Motor neuron (in vitro differentiated cells): ENCODE results near the gene MAPKBP1. TPM values are rescaled to one million over a fixed set of nuclear protein-coding genes. Genes with fewer than 3 reads are reported as not detected.

Source experiments
- ATAC-seq, 8 experiments: fragments of 200-7000 bp; cut with Tn5 transposase; replicated peaks in 6 of 8; 2 replicates each; pipeline ENCODE4 v1.8.0; 2021; ENCODE audit warnings: mild to moderate bottlenecking in 8 of 8, moderate library complexity in 8 of 8
- H3K27ac ChIP-seq, 2 donors: fragments of 250-450 bp; sonication (Bioruptor Pico); 2 replicates each; pipeline ENCODE4 v1.9.0; 2021; ENCODE audit warnings: antibody characterized with exemption in 2 of 2, mild to moderate bottlenecking in 2 of 2, moderate library complexity in 1 of 2
- H3K4me1 ChIP-seq, 2 donors: fragments of 250-450 bp; sonication (Bioruptor Pico); replicated peaks in 1 of 2; 2 replicates each; pipeline ENCODE4 v1.6.1; 2021; ENCODE audit warnings: antibody characterized with exemption in 2 of 2, mild to moderate bottlenecking in 2 of 2, moderate library complexity in 1 of 2
- H3K4me3 ChIP-seq, 5 donors: fragments of 250-450 bp; sonication (Bioruptor Pico); 2 replicates each; pipeline ENCODE4 v1.9.0; 2021; ENCODE audit warnings: antibody characterized with exemption in 5 of 5, mild to moderate bottlenecking in 5 of 5, moderate library complexity in 4 of 5
- WGBS, 10 experiments: fragments of 450-650 bp; shearing (Covaris generic); methylation state at CpG; one replicate each; pipeline ENCODE4 v1.0.0; 2022; 5-methylcytosine and 5-hydroxymethylcytosine counted together
- in situ Hi-C, 9 experiments: fragments of 400-800 bp; cut with MboI; loops; one replicate each; pipeline ENCODE4 v1.15.0; 2021; ENCODE audit warnings: low sequenced_read_pairs in 9 of 9, low pct_unique_long_range_greater_than_20kb in 2 of 9; ENCODE audit not compliant: unreplicated experiment in 9 of 9
- total RNA-seq, 8 experiments: library from RNA; unstranded; fragments of 300-600 nt; gene quantifications; 2 replicates each; pipeline versions ENCODE4 v1.2.3 to v1.2.4, GENCODE V29; 2022

Gene MAPKBP1
- total RNA-seq, 8 experiments from 2014 or later = 9.9 to 25.8 (median 14.3) TPM

DNA sequence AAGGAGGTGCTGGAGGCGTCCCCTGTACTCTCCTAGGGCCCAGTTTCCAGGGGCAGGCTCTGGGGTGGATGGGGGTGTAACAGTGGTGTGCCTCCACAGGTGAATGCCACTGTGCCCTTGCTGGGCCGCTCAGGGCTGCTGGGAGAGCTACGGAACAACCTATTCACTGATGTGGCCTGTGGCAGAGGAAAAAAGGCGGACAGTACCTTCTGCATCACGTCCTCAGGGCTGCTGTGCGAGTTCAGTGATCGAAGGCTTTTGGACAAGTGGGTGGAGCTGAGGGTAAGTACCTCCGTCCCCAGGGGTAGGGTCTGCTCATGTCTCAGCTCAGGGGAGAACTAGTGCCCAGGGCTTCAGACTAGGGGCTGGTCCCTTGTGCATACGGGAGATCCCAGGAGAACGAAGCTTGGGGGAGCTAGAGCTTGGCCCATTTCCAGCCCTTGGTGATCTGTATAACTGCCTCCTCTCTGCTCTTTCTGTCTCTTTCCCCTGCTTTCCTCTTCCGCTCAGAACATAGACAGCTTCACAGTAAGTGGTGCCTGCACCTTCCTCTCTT, 38.6 kb downstream of the MAPKBP1 start:
- in situ Hi-C loops = loop anchor here in 5 of 9 experiments (10.0 to 25.0 kb wide), 2 partner anchors 251 to 258 kb away; partner anchors contain the start of gene TYRO3 (in 5 of the 5)
- 83 to 100% (median 96%) methylated on average over 1 to 7 of the region's 11 CpGs; no CpG with 5 or more reads in 2 of the 10 experiments for WGBS, 10 experiments
- H3K4me3 ChIP-seq = no peak overlapping the region
- ATAC-seq = no peak
- H3K27ac ChIP-seq = no peak overlapping the region
- no peaks in the 10 kb centered on the region for H3K4me1 ChIP-seq

DNA sequence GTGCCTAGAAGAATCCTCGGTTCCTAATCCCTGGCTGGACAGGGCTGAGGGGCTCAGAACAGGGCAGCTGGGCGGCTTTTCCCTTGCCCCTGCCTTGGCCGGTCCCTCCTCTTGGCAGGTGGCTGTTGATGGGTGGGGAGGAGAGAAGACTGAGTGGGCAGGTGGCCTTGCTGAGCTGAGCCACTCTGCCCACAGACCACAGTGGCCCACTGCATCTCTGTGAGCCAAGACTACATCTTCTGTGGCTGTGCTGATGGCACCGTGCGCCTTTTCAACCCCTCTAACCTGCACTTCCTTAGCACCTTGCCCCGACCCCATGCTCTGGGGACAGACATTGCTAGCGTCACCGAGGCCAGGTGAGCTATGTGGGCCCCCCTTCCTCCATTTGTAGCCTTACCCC, 39.1 kb downstream of the MAPKBP1 start:
- Histone ChIP-seq H3K27ac (no peak overlapping the region), H3K4me3 (no peak overlapping the region), H3K4me1 (no peaks in the 10 kb centered on the region)
- 40 to 100% (median 78%) methylated on average over 1 to 5 of the region's 8 CpGs; no CpG with 5 or more reads in 4 of the 10 experiments for WGBS, 10 experiments
- in situ Hi-C loops = loop anchor here in 5 of 9 experiments (10.0 to 25.0 kb wide), 2 partner anchors 251 to 259 kb away; partner anchors contain the start of gene TYRO3 (in 5 of the 5)
- no peak for ATAC-seq

DNA sequence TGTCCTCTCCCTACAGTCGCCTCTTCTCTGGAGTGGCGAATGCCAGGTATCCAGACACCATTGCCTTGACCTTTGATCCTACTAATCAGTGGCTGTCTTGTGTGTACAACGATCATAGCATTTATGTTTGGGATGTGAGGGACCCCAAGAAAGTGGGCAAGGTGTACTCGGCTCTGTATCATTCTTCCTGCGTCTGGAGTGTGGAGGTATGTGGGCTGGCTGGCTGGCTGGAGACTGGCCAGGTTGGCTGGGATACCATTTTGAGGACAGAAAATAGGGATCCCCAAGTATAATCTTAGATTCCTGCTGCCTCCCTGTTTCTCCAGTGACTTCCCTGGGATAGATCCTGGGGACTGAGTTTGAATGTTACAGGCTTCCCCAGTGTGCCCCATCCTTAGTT, 40.2 kb downstream of the MAPKBP1 start:
- 57 to 100% (median 90%) methylated on average over 1 to 4 of the region's 5 CpGs; no CpG with 5 or more reads in 2 of the 10 experiments for WGBS, 10 experiments
- Histone ChIP-seq H3K27ac (no peak overlapping the region), H3K4me3 (no peak overlapping the region), H3K4me1 (no peaks in the 10 kb centered on the region)
- in situ Hi-C loops = loop anchor here in 5 of 9 experiments (10.0 to 25.0 kb wide), 2 partner anchors 252 to 260 kb away; partner anchors contain the start of gene TYRO3 (in 5 of the 5)
- no peak for ATAC-seq

DNA sequence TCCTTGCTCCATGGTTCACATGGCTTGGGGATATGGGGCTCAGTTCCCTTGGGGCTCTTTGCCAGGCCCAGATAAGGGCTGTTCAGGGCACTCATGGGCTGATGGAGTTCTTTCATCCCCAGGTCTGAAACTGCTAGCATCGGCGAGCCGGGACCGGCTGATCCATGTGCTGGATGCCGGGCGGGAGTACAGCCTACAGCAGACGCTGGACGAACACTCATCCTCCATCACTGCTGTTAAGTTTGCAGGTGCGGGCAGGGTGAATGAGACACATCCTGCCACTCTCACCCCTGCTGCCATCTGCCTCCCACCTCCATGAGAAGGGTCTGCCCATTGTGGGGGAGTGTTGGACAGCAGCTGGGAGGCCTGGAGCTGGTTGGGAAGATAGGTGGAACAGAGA, 42.5 kb downstream of the MAPKBP1 start:
- no peaks in the 10 kb centered on the region for H3K4me1 ChIP-seq
- no peak overlapping the region for H3K27ac ChIP-seq
- 80 to 100% (median 93%) methylated on average over 3 to 9 of the region's 9 CpGs; no CpG with 5 or more reads in 6 of the 10 experiments for WGBS, 10 experiments
- in situ Hi-C loops = loop anchor here in 5 of 9 experiments (10.0 to 25.0 kb wide), 2 partner anchors 254 to 262 kb away; partner anchors contain the start of gene TYRO3 (in 5 of the 5)
- ATAC-seq = no peak
- no peak overlapping the region for H3K4me3 ChIP-seq

DNA sequence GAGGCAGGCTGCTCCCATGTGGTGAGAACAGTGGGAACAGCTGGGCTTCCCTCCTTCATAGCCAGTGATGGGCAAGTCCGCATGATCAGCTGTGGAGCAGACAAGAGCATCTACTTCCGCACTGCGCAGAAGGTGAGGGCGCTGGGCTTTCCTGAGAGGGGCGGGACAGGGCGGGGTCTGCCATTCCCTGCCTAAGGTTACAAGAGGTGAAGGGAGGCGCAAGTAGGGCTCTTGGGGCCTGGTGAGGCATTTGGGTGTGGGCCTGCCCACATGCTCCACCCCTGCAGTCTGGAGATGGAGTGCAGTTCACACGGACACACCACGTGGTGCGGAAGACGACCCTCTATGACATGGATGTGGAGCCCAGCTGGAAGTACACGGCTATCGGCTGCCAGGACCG, 43.0 kb downstream of the MAPKBP1 start:
- 60 to 100% (median 82%) methylated on average over 1 to 7 of the region's 14 CpGs; no CpG with 5 or more reads in 6 of the 10 experiments for WGBS, 10 experiments
- in situ Hi-C loops = loop anchor here in 5 of 9 experiments (10.0 to 25.0 kb wide), 2 partner anchors 255 to 263 kb away; partner anchors contain the start of gene TYRO3 (in 5 of the 5)
- H3K27ac ChIP-seq = no peak overlapping the region
- no peak overlapping the region for H3K4me3 ChIP-seq
- H3K4me1 ChIP-seq = no peaks in the 10 kb centered on the region
- ATAC-seq = no peak

DNA sequence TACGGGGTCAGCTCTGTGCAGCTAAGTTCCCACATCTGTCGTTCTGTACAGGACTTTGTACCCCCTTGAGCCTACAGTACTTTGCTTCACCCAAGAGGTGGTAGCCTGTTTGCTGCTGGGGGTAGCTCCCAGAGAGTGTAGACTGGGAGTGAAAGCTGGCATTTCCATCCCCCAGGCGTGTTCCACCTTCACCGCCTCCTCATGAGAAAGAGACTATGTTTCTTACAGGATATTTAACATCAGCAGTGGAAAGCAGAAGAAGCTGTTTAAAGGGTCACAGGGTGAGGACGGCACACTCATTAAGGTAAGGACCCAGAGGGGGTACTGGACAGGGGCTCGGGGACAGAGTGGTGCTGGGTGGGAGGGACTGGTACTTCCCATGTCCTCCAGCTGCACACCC, 43.5 kb downstream of the MAPKBP1 start:
- H3K4me1 ChIP-seq = no peaks in the 10 kb centered on the region
- H3K27ac ChIP-seq = no peak overlapping the region
- no peak overlapping the region for H3K4me3 ChIP-seq
- ATAC-seq = no peak
- in situ Hi-C loops = loop anchor here in 5 of 9 experiments (10.0 to 25.0 kb wide), 2 partner anchors 255 to 263 kb away; partner anchors contain the start of gene TYRO3 (in 5 of the 5)
- 42% methylated on average over 2 of the region's 6 CpGs; no CpG with 5 or more reads in 9 of the 10 experiments for WGBS, 10 experiments

DNA sequence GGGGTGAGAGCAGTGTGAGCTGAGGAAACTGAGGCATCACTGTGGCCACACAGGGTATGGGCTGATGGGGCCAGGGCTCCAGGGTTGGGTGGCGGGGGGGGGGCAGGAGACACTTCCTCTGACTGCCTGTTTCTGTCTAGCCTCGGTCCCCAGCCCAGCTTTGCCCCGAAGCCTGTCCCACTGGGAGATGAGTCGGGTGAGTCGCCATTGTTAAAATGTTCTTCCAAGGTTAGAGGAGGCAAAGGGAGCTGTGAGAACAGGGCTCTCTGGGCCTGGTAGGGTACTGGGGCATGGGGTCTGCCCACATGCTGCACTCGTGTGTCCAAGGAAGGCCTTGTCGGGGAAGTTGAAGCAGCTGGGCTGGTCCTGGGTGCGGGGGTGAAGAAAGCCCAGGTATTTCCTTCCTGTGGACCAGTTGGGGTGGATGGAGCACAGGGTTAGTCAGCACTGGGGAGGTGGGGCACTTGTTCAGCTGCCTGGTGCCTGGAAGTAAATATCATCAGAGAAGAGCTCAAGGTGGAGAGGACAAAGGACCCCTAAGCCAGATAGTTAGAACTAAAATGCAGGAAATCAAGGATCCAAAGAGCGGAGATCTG, 45.3 kb downstream of the MAPKBP1 start:
- in situ Hi-C loops = loop anchor here in 5 of 9 experiments (10.0 to 25.0 kb wide), 2 partner anchors 257 to 265 kb away; partner anchors contain the start of gene TYRO3 (in 5 of the 5)
- no peaks in the 10 kb centered on the region for H3K4me1 ChIP-seq
- H3K27ac ChIP-seq = no peak overlapping the region
- H3K4me3 ChIP-seq = no peak overlapping the region
- 83 to 100% (median 88%) methylated on average over 1 to 4 of the region's 9 CpGs; no CpG with 5 or more reads in 5 of the 10 experiments for WGBS, 10 experiments
- no peak for ATAC-seq

DNA sequence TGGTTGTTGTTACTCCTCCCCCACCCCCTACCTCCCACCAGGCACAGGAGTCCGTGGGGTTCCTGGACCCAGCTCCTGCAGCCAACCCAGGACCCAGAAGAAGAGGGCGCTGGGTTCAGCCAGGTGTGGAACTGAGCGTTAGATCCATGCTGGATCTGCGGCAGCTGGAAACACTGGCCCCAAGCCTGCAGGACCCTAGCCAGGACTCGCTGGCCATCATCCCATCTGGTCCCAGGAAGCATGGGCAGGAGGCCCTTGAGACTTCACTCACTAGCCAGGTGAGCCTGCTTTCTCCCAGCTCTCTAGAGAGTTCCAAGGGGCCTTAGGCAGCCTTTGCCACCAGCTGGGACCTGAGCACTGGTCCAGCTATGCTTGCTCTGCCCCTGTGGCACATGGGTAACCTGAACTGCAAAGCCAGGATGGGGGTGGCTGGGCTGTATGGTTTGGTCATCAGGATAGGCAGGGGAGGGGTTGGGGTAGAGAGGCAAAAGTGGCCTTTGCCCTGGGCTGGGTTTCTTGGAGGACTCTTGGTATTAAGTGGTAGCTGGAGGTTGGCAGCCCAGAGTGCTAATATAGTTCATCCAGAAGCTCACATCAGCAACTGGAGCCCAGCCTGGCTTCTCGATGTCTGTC, 46.6 kb downstream of the MAPKBP1 start:
- no peak for ATAC-seq
- in situ Hi-C loops = loop anchor here in 4 of 9 experiments (25.0 kb wide), 1 partner anchor 259 kb away; the partner anchor contains the start of gene TYRO3 (in 4 of the 4)
- Histone ChIP-seq H3K4me1 (no peaks in the 10 kb centered on the region), H3K4me3 (no peak overlapping the region), H3K27ac (no peak overlapping the region)
- 40 to 100% (median 86%) methylated on average over 1 to 3 of the region's 6 CpGs; no CpG with 5 or more reads in 5 of the 10 experiments for WGBS, 10 experiments

DNA sequence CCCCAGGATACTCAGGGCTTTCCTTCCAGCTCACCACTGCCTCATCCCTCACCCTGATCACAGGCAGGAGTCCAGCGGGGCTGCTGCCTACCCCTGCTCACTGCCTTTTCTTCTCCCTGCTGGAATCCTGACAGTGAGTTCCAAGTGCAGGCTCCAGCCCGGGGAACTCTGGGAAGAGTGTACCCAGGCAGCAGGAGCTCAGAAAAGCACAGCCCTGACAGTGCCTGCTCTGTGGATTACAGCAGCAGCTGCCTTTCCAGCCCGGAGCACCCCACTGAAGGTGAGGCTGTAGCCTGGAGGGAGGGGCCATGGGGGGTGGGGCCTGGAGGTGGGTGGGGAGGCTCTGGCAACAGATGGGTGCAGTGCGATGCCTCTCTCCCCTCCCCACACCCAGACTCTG, 47.5 kb downstream of the MAPKBP1 start:
- no CpG with 5 or more reads among the region's 4 CpGs for WGBS, 10 experiments
- in situ Hi-C loops = loop anchor here in 4 of 9 experiments (25.0 kb wide), 1 partner anchor 260 kb away; the partner anchor contains the start of gene TYRO3 (in 4 of the 4)
- no peak overlapping the region for H3K27ac ChIP-seq
- no peak overlapping the region for H3K4me3 ChIP-seq
- ATAC-seq = no peak
- H3K4me1 ChIP-seq = no peaks in the 10 kb centered on the region

DNA sequence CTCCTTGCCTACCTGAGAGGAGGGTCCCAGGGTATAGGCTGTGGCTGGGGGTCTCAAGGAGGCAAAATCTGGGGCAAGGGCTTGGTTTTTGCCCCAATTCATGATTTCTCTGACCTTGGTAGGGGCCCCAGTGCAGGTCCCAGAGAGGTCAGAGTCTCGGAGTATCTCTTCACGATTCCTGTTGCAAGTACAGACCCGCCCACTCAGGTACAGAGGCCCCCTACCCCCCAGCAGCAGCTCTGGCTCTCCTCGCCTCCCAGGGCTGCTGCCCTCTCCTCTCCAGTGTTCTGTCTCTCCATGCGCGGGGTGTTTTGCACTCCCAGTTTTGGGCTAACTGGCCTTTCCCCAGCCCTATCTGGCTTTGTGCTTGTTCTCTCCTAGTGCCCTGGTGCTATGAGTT, 48.2 kb downstream of the MAPKBP1 start:
- in situ Hi-C loops = loop anchor here in 4 of 9 experiments (25.0 kb wide), 1 partner anchor 260 kb away; the partner anchor contains the start of gene TYRO3 (in 4 of the 4)
- WGBS, 10 experiments = 100% methylated on average over 1 to 4 of the region's 6 CpGs; no CpG with 5 or more reads in 7 of the 10 experiments
- Histone ChIP-seq H3K27ac (no peak overlapping the region), H3K4me1 (no peaks in the 10 kb centered on the region), H3K4me3 (no peak overlapping the region)
- ATAC-seq = no peak

GRCh38 chr15:41822957-41823356, 48.7 kb downstream of the MAPKBP1 start:
- 60 to 80% methylated on average over 2 of the region's 6 CpGs; no CpG with 5 or more reads in 8 of the 10 experiments for WGBS, 10 experiments
- no peaks in the 10 kb centered on the region for H3K4me1 ChIP-seq
- in situ Hi-C loops = loop anchor here in 4 of 9 experiments (25.0 kb wide), 1 partner anchor 261 kb away; the partner anchor contains the start of gene TYRO3 (in 4 of the 4)
- ATAC-seq = no peak
- H3K27ac ChIP-seq = no peak overlapping the region
- no peak overlapping the region for H3K4me3 ChIP-seq

DNA sequence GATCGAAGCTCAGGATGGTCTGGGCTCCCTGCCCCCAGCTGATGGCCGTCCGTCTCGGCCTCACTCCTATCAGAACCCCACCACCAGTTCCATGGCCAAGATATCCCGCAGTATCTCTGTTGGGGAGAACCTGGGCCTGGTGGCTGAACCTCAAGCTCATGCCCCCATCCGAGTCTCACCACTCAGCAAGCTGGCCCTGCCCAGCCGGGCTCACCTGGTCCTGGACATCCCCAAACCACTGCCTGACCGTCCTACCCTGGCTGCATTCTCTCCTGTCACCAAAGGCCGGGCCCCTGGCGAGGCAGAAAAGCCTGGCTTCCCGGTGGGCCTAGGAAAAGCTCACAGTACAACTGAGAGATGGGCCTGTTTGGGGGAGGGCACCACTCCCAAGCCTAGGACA, 49.2 kb downstream of the MAPKBP1 start:
- 85 to 100% methylated on average over 1 to 9 of the region's 11 CpGs; no CpG with 5 or more reads in 8 of the 10 experiments for WGBS, 10 experiments
- in situ Hi-C loops = loop anchor here in 4 of 9 experiments (25.0 kb wide), 1 partner anchor 261 kb away; the partner anchor contains the start of gene TYRO3 (in 4 of the 4)

More for the DNA sequence above, 49.2 kb downstream of the MAPKBP1 start:
- H3K4me1 ChIP-seq = no peaks in the 10 kb centered on the region
- no peak overlapping the region for H3K27ac ChIP-seq
- ATAC-seq = no peak
- H3K4me3 ChIP-seq = no peak overlapping the region
